ENCODE measurements around the gene RPGRIP1L.

Gene RPGRIP1L

DNA sequence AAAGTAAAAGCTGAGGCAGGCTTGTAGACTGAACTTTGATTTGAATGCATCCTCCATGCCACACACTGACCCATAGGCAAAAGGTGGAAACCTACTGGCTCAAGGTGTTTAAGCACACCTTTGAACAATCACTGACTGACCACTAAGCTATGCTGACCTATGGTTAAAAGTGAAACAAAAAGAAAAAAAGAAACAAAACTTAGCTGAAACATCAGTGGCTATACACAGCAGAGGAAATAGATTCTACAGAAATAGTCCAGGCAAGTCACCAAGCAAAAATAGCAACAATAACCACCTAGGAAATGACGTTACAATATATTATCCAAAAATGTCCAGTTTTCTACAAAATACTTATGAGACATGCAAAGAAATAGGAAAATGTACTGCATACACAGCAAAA, 60.2 kb downstream of the RPGRIP1L start:
- DNase-seq: no peak

DNA sequence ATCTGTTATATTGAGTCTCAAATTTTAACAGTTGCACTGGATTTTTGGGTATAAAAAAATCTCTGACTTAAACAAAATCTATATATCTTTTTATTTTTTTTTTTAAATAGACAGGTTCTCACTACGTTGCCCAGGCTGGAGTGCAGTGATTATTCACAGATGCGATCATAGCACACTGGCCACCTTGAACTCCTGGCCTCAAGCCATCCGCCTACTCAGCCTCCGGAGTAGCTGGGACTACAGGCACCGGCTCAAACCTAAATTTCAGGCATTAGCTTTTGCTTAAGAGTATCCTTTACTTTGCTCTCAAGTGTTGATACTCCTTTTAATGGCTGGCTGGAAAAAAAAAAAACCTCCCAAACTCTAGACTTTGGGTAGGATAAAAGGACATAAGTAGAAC, 61.6 kb downstream of the RPGRIP1L start:
- DNase-seq: no peak

DNA sequence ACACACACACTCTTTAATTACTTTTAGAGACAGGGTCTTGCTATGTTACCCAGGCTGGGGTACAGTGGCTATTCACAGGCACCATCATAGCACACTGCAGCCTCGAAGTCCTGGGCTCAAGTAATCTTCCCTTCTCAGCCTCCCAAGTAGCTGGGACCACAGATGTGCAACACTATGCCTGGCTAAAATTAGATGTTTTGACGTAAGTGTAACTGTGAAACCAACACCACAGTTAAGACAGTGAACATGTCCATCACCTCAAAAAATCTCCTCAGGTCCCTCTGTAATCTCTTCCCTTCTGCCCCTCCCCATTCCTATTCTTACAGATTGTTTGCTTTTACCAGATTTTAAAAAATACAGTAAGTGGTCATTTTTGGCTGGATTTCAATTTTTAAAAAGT, 66.7 kb downstream of the RPGRIP1L start:
- DNase-seq: no peak

DNA sequence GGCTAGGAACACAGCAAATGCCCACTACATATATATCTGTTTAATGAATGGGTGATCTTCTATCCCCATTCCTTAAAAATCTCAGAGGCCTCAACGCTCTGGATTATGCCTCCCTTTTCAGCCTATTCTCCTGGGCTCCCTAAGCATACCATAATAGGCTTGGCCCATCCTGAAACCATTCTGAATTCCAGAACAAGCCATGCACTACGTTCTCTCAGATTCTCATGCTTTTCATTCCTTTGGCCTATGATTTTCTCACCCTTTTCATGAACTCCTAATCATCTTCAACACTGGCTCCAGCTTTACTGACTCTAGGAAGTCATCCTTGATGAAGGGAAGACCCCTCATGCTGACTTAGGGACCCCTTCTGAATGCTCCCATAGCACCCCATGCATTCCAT, 71.1 kb downstream of the RPGRIP1L start:
- no peak for DNase-seq

DNA sequence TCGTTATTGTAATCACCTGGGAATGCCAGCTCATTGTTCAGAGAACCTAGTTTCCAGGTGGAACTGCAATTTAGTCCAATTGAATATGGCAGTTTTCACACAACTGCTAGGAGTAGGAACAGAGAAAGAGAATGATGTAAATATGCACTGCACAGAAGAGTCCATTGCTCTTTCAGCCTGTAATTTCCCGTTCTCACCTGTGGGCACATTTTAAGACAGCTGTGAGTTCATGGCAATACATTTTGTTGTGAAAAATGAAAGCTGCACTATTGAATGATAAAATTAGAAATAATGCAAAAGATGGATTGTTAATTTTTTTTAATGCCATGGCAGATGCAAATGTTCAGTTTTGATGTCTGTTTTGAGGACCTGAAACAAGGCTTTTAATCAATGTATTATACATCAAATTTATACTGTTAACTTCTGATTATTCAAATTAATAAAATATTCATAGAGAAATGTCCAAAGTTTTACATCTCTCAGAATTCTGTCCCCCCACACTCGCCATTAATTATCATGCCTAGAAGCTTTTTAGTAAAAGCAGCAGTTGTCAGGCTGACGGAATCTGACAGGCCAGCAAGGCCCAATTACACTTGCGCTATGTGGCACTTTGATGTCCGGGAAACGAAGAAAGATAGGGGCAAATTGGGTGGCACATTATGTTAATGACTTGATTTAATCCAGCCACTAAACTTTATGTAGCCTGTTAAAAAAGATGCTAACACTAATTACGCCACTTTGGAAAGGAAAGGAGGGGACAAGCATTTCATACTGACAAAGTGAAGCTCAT, 72.2 kb downstream of the RPGRIP1L start:
- no peak for DNase-seq

DNA sequence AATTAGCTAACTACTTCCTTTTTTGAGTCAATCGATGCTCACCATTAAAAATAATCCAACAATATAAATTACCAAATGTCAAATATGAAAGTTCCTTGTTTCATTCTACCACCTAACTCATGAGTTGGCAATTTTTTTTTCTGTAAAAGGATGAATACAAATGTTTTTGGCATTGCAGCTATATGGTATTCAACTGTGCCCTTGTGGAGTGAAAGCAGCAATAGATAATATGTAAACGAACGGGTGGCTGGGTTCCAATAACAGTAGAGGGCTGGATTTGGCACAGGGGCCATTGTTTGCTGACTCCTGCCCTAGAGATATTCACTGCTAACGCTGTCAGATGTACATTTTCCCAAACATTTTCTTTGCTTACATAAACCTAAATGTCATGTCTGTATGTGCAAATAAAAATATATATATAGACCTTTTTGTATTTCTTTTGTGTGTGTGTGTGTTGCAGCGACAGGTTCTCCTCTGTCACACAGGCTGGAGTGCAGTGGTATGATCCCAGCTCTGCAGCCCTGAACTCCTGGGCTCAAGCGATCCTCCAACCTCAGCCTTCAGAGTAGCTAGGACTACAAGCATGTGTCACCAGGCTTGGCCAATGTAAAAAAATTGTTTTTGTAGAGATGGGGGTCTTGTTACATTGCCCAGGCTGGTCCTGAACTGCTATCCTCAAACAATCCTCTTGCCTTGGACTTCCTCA, 73.9 kb downstream of the RPGRIP1L start:
- DNase-seq: no peak

DNA sequence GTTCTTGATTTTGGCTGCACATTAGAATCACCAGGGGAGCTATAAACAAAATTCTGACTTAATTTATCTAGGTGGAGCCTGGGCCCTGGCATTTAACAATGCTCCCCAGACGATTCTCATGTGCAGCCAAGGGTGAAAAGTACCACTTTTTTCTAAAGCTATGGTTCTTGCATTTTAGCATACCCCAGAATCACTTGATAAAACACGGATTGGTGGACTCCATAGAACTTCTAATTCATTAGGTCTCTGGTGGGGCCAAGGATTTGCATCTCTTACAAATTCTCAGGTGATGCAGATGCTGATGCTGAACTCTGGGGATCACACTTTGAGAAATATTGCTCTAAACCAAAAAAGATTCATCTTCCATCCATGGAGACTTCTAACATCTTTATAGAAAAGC, 74.5 kb downstream of the RPGRIP1L start:
- no peak for DNase-seq

DNA sequence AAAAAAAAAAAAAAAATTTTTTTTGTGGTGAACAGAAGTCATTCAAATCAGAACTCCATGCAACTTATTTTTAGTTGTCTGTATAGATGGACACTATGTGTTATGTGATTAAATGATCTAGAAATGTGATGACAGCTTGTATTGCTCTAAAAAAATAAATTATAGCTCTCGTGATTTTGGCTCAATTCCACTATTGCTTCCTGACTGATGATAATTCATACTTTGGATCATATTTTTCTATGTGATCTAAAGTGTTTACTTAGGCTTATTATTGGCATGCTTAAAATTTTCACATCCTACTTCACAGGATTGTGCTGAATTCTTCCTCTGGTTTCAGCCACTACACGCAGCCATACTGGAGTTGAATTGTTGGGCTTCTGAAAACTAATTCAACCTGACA, 76.8 kb downstream of the RPGRIP1L start:
- no peak for DNase-seq

DNA sequence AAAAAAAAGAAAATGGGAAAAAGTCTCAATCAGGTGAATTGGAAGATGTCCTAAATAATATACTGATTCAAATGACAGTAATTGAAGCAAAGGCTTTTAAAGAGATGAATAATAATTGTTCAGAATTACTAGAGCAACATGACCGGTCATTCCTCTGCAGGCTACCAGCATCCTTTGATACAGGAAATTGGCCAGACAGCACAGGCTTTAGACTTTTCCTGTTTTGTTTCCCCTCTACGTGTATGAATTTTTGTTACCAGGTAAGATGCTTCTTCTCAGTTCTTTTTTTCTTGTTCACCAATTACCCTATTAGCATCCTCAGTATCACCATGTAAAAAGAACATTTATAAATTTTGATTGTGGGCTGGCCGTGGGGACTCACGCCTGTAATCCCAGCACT, 77.5 kb downstream of the RPGRIP1L start:
- no peak for DNase-seq

DNA sequence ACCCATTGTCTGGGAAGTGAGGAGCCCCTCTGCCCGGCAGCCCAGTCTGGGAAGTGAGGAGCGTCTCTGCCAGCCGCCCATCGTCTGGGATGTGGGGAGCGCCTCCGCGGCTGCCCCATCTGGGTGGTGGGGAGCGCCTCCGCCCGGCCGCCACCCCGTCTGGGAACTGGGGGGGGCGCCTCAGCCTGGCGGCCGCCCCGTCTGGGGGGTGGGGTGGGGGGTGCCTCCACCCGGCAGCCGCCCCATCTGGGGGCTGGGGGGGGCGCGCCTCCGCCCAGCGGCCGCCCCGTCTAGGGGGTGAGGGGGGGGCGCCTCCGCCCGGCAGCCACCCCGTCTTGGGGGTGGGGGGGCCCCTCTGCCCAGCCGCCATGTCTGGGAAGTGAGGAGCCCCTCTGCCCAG, 78.4 kb downstream of the RPGRIP1L start:
- DNase-seq: no peak

DNA sequence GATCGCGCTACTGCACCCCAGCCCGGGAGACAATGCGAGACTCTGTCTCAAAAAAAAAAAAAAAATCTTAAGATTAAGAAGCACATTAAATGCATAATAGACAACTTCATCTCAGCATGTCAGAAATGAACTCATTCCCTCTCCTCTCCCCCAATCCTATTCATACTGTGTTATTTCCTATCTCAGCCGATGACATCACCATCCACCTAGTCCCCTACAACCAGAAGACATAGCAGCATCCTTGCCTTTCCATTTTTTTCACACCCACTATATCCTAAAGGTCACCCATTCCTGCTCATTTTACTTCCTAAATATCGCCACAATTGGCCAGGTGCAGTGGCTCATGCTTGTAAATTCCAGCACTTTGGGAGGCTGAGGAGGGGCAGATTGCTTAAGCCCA, 81.3 kb downstream of the RPGRIP1L start:
- DNase-seq: no peak

DNA sequence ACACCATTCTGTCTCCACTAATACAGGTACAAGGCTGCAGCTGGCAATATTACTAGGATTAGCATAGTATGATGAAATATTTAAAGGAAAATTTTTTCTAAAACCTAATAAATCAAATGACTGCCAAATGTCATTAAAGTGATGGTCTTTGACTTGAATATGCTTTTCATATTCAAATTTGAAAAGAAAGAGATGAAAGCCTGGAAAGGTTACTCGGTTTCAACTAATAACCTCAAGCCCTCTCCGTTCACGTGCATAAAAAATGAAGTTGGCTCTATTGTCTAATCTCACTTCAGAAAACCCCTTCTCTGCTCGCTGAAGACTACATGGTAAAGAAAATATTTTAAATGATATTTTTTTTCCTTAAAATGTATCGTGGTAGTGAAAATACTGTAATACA, 83.2 kb downstream of the RPGRIP1L start:
- DNase-seq: no peak

DNA sequence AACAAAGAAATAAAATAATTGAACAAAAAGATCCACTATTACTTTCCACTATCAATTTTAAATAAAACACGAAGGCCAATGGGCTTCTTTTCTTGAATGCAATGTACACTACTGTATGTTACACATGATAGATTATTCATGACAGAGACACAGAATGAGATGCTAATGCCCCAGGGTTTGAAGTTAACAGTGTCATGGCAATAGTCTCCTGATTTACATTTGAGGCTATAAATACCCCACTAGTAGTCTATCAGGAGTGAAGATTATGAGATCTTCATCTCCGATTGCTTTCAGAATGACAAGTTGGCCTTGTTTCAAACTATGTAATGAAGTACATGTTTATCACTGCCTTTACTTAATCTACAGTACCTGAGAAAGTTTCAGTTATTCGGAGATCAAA, 84.4 kb downstream of the RPGRIP1L start:
- no peak for DNase-seq

DNA sequence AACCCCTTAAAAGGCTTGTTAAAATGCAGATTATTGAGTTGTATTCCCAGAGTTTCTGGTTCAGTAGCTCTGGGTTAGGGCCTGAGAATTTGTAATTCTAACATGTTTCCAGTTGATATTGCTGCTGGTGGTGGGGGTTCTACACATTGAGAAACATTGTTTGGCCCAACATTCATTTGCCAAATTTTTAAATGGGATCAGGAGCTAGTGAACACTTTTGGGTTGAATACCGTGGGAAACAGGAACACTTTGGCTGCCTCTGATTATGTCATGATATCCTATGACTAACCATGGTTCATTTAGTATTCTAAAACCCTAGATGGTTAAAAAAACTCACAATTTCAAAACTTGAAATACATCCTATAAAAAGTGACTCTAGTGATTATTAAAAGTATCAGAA, 89.3 kb downstream of the RPGRIP1L start:
- DNase-seq: no peak

DNA sequence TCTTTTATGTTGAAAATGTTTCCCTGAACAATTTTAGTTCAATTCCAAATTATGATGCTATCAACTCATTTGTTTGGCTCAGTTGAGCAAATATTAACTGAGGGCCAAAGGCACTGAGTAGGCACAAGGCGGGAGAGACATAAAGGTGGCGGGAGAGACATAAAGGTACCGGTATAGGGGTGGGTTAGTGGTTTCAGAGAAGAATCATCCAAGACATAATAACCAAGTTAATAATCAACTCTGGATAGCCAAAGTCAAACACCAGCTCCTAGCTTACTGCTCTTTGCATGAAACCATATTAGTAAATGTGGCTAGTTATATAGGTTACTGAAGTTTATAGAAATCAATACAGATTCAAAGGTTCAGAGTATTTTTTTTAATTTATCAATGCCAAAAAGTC, 91.7 kb downstream of the RPGRIP1L start:
- DNase-seq: no peak

DNA sequence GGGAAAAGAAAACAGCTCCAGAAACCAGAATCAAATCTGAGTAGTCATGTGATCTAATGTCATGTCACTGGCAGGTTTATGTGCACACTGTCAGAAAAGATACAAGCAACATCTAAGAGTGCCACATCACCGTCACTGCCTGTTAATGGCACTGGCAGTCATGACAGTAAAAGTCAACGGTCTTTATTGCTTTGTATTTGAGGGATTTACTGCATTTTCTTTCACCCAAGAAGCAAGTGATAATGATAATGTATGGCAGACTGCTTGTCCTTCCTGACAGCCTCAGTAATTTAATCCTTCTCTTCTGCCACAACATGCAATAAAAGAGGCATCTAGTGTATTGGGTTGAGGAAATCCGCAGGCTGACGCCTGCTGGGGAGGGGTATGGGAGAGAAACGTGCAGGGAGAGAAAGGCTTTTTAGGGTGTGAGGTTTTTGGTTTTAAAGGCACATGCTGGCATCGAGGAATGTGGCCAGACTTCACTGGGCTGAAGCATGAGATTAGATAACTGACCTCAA, 92.4 kb downstream of the RPGRIP1L start:
- no peak for DNase-seq

DNA sequence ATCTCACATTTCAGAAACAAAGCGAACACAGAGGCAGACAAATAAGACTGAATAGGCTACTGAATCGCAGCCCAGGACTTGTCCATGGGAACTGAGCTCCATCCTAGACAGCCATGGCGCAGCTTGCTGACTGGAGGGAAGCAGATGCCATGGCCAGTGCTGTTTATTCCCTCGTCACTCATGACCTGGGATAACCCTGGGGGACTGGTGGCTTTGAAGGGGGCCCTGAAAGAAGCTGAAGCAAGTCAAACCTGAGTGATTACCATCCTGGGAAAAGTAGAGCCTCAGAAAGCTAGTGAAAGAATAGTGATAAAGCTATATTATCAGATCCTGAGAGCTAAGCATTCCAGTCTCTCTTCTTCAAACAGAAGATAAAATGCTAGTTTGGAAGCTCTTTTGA, 94.1 kb downstream of the RPGRIP1L start:
- DNase-seq: no peak

DNA sequence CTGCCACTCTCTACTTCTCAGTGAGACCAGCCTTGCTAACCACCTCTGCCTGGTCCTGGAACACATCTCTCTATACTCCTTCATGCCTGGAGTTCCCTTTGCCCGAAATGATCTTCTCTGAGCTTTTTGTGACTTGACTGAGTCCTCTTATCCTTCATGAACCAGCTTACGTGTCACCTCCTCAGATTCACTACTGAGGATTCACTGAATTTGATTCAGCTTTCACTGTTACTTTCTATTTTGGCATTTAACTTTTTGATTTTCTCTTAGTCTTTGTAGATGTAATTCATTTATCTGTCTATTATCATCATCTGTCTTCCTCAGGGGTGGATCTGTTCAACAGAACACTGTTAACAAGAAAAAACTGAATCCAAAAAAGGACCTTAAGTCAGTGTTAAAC, 95.6 kb downstream of the RPGRIP1L start:
- no peak for DNase-seq

DNA sequence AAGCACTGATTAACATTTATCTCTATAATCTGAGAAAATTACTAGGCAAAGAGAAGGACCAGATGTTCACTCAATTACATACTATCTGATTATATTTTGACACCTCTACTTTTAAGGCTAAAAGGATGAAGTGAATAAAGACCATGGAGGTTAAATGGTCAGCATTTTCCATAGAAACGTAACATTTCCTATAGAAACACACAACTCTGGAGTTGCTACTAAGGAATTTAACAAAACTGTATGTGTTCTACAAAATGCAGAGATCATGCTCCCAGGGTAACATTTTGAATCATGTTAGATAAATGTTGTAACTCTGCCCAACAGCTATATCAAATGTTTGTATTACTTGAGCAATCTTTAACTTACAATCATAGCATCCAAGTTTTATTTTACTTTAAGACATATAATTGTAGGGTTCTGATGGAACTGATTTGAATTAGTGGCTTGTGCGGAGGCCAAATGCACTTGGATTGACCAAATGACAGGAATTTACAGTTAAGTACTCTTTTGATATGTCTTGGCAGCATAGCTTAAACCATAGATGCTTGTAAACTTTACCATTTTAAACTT, 97.7 kb downstream of the RPGRIP1L start:
- no peak for DNase-seq

DNA sequence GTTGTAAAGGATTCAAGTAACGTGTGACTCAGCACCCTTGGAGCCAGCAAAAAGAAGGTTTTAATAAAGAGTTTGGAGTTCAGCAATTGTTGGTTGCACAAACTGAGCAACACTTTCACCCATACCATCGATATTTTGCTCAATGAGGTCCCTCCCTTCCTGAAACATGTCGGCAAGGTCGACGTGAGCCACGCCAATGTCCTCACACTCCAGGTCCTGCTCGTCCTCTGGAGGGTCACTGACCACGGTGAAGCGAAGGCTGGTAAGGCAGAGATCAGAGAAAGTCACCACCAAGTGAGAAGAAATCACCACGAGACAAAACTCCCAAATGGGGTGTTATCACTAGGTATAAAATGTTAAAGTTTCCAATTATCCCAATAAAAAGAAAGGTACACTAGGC, 98.3 kb downstream of the RPGRIP1L start:
- no peak for DNase-seq

DNA sequence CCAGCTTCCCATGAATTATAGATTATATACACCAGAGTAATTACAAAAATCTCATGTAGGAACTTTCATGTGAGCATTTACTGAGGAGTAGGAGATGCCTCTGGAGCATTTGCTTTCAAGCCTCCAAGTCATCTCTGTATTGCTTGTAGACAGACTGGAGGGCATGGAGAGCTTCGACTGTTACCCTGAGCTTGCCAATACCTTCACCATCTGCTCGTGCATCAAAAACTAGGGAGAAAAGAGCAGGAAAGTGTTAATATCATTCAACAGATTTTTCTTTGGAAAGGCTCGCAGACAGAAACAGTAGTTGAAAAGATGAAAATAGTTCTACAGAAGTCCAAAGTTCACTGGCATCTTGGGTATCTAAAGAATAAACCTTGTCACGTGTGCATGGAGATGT, 101.7 kb downstream of the RPGRIP1L start:
- no peak for DNase-seq

DNA sequence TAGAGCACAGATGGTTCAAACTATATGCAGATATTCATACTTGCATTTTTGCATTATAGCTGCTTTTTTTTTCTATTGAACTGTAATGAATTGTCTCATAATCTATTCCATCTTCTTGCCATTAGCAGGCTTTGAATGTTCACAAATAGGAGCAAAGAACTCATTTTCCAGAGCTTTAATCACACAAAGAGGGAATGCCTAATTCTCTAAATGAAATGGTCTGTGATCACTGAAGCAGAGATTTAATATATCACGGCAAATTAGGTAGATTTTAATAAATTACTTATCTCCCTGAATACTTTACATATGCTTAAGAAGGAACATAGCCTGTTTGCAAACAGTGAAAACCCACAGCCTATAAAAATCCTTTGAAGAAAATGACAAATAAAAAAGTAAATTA, 103.0 kb downstream of the RPGRIP1L start:
- DNase-seq: no peak

DNA sequence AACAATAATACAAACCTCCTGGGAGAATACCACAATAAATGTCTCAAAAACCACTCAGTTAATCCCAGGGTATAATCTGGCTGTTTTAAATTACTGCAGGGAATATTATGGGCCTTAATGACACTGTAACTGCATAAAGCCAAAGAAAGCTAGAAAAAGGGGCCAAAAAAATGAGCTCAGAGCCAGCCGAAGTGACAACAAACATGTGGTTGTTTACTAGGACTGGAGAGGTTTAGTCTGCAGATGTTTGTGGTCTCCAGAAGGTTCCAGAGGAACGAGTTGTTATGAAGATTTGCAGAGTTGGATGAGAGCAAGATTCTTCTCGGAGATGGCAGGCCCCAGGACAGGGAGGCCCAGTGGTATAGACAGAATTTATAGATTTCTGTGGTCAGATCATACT, 103.5 kb downstream of the RPGRIP1L start:
- no peak for DNase-seq

DNA sequence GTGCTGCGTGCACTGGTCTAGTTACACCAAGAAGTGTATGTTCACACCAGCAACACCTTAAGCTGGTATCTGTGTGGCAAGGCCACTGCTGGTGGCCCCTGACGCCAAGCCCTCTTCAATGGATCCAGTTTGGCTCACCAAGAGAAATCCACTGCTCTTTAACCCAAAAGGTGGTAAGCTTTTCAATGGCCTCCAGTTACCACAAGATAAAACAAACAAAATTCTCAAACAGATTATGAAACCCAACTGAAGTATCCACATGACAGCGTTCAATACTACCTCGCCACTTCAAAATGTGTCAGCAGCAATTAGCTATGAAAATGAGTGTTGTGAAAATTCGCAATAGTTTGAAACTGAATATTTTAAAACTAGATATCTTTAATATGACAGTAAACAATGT, 104.1 kb downstream of the RPGRIP1L start:
- no peak for DNase-seq

Measured in cortex of kidney (tissue), 1 donor.